ENCODE data around the gene ARHGAP31. TPM values are rescaled to one million over a fixed set of nuclear protein-coding genes. Genes with fewer than 3 reads are reported as not detected.

ARHGAP31 gene
- total RNA-seq, 1 experiment from 2014 or later, result 0.48 TPM

DNA sequence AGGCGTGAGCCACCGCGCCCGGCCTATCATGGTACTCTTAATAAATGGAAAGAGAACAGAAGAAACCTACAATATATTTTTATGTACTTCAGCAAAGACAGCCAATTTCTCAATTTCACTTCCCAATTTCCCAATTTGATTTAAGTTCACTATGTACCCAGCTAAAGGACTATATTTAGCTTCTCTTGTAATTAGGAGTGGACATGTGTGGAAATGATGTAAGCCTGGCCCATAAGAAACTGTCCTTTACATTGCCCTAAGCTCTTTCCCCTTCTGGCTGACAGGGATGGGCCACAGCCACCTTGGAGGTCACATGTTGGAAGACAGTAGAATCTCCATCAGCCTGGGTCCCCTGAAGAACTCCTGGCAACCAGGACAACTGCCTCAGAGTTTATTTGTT is 163.1 kb downstream of the ARHGAP31 start:
- H3K27me3 ChIP-seq (ENCODE audit: insufficient read depth, low read depth), result no peaks in the 10 kb centered on the region
- H4K20me1 ChIP-seq (ENCODE audit: insufficient read depth), result peaks cover 20% of the 10 kb centered on the region; the same call in 1 of the 2 replicates
- H3K9me2 ChIP-seq (ENCODE audit: insufficient read depth), result no peaks in the 10 kb centered on the region; the same call in 1 of the 2 replicates
- no peak overlapping the region for H3K4me3 ChIP-seq
- ChIA-PET POLR2A (ENCODE audit: unreplicated experiment) (no interaction called here), CTCF (no interaction called here)
- no TSS peak for BruUV-seq (replicated peaks)
- no peak overlapping the region for H3K27ac ChIP-seq
- H3K9me3 ChIP-seq (ENCODE audit: insufficient read depth, low read depth), result no peaks in the 10 kb centered on the region
- peaks cover 12% of the 10 kb centered on the region; the same call in 1 of the 2 replicates for H3F3A ChIP-seq (ENCODE audit: insufficient read depth, low read depth)
- peaks cover 19% of the 10 kb centered on the region for H3K79me2 ChIP-seq (ENCODE audit: low read depth)
- intact Hi-C loops (cut with micrococcal nuclease; ENCODE audit: unreplicated experiment), result no loop called here
- peaks cover 8% of the 10 kb centered on the region for H3K4me1 ChIP-seq (replicated peaks; ENCODE audit: insufficient read depth)
- H3K4me2 ChIP-seq, result no peak overlapping the region
- TF ChIP-seq EZH2 (IDR thresholded peaks at IDR 0.05; ENCODE audit: low read depth), result no peak
- TF ChIP-seq, protein P1, sequence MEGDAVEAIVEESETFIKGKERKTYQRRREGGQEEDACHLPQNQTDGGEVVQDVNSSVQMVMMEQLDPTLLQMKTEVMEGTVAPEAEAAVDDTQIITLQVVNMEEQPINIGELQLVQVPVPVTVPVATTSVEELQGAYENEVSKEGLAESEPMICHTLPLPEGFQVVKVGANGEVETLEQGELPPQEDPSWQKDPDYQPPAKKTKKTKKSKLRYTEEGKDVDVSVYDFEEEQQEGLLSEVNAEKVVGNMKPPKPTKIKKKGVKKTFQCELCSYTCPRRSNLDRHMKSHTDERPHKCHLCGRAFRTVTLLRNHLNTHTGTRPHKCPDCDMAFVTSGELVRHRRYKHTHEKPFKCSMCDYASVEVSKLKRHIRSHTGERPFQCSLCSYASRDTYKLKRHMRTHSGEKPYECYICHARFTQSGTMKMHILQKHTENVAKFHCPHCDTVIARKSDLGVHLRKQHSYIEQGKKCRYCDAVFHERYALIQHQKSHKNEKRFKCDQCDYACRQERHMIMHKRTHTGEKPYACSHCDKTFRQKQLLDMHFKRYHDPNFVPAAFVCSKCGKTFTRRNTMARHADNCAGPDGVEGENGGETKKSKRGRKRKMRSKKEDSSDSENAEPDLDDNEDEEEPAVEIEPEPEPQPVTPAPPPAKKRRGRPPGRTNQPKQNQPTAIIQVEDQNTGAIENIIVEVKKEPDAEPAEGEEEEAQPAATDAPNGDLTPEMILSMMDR (conservative IDR thresholded peaks at IDR 0.05), result no peak
- H2AFZ ChIP-seq, result no peak overlapping the region
- H3K36me3 ChIP-seq (ENCODE audit: low read depth), result peaks cover 74% of the 10 kb centered on the region
- DNase-seq, result no peak

DNA sequence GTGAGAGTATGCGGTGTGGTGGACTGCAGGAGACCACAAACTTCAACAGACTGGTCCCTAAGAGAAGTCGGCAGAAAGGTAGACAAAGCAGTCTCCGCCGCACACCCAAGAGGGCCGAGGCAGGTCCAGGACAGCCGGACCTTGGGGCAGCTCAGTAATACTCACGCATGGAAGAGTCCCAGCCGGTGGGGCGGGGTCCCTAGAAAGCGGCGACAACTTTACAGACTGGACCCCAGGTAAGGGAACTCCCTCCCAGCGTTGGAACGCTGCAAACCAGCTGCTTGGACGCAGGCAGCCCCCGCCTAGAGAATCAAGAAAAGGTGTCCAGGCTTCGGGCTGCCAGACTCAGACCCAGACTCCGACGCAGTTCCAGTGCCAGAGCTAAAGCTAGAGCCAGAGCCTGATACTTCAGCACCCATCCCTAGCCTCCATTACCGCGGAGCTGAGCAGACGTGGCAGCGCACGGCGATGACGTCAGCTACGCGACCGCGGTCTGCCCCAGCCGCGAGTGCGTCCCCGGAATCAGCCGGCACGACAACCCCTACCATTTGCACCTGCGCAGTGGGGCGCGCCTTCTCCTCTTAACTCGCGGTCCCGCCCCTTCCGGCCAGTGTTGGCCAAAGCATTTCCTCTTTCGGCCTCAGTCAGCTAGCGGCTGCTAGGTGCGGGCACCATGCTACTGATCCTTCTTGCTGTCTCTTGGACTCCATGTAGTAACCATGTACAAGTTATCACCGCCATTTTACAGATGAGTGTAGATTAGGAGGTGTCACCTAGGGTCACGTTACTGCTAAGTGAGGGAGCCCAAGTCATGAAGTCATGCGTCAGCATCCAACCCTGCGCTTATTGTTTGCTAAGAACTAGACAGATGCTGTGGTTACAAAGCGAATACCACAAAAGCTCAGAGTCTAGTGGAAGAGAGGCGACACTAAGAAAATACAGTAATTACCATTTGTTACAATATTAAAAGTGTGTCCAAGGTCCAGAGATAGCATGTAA is 169.3 kb downstream of the ARHGAP31 start, which contains the start of gene TMEM39A:
Gene TMEM39A, minus strand, starts transcription at position 445 of the 999 bp plus-strand sequence. CDS start 1,541 bp downstream, outside the sequence.
- H3K27me3 ChIP-seq (ENCODE audit: insufficient read depth, low read depth), result no peaks in the 10 kb centered on the region
- peaks cover 17% of the 10 kb centered on the region for H3K4me1 ChIP-seq (replicated peaks; ENCODE audit: insufficient read depth)
- no peaks in the 10 kb centered on the region for H3K9me2 ChIP-seq (ENCODE audit: insufficient read depth)
- ChIA-PET CTCF (interaction anchor here (0.6 kb wide), 1 partner anchor 1216 kb away, joined by 4 read pairs; no protein-coding TSS in a partner anchor), POLR2A (ENCODE audit: unreplicated experiment) (interaction anchor here (0.5 to 1.0 kb wide), 8 partner anchors 35 to 1007 kb away, joined by 3 to 12 read pairs (median 6); partner anchors contain the start of genes LRRC58 and TIMMDC1)
- H3F3A ChIP-seq (ENCODE audit: insufficient read depth, low read depth), result peaks cover 4% of the 10 kb centered on the region; the same call in 1 of the 2 replicates
- peaks cover 31% of the 10 kb centered on the region for H3K79me2 ChIP-seq (ENCODE audit: low read depth)
- TSS peak; percentile 97 for BruUV-seq (replicated peaks)
- H3K4me2 ChIP-seq, result peak within 1 kb of the TSS; percentile 95
- H3K9me3 ChIP-seq (ENCODE audit: insufficient read depth, low read depth), result no peaks in the 10 kb centered on the region
- H2AFZ ChIP-seq, result peak within 1 kb of the TSS; percentile 99
- peak within 1 kb of the TSS; percentile 56 for H3K27ac ChIP-seq
- peaks cover 34% of the 10 kb centered on the region for H3K36me3 ChIP-seq (ENCODE audit: low read depth)
- no peak for TF ChIP-seq EZH2 (IDR thresholded peaks at IDR 0.05; ENCODE audit: low read depth)
- TF ChIP-seq, protein P1 (conservative IDR thresholded peaks at IDR 0.05), result peak; percentile 40; the same call in 1 of the 2 replicates
- H3K4me3 ChIP-seq, result peak within 1 kb of the TSS; percentile 87
- H4K20me1 ChIP-seq (ENCODE audit: insufficient read depth), result no peaks in the 10 kb centered on the region
- intact Hi-C loops (cut with micrococcal nuclease; ENCODE audit: unreplicated experiment), result loop anchor here (1.0 to 10.0 kb wide), 2 partner anchors 35 to 631 kb away; partner anchors contain the start of genes GSK3B and TIMMDC1
- peak; percentile 92 to 99 for DNase-seq

DNA sequence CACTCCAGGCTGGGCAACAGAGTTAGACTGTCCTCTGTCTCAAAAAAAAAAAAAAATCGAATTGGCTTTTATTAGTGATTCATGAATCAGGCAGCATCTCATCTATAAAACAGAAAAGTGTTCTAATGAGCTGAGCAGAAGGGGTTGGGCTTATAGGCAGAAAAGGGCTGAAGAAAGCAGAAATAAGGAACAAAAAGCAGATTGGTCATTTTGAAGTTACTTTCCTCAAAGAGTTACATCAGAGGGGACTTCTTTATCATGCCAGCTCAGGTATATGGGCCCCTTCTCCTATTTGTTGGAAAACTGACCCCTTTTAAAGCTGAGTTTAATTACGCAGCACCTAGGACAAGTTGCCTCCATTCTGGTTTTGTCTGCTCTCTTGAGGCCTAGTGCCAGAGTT is 173.9 kb downstream of the ARHGAP31 start:
- ChIA-PET CTCF (no interaction called here), POLR2A (ENCODE audit: unreplicated experiment) (interaction anchor here (0.5 to 0.7 kb wide), 2 partner anchors 30 to 606 kb away, joined by 4 to 11 read pairs; no protein-coding TSS in a partner anchor)
- Histone ChIP-seq H3K9me2 (ENCODE audit: insufficient read depth) (no peaks in the 10 kb centered on the region), H3K9me3 (ENCODE audit: insufficient read depth, low read depth) (no peaks in the 10 kb centered on the region), H3K4me1 (replicated peaks; ENCODE audit: insufficient read depth) (peaks cover 14% of the 10 kb centered on the region), H3K36me3 (ENCODE audit: low read depth) (no peaks in the 10 kb centered on the region), H4K20me1 (ENCODE audit: insufficient read depth) (no peaks in the 10 kb centered on the region), H3K79me2 (ENCODE audit: low read depth) (peaks cover 4% of the 10 kb centered on the region), H3K4me2 (peak overlapping the region; percentile 96), H3K27me3 (ENCODE audit: insufficient read depth, low read depth) (no peaks in the 10 kb centered on the region), H3K27ac (no peak overlapping the region), H2AFZ (peak overlapping the region; percentile 96), H3K4me3 (peak overlapping the region; percentile 94; the same call in 1 of the 2 replicates), H3F3A (ENCODE audit: insufficient read depth, low read depth) (no peaks in the 10 kb centered on the region)
- intact Hi-C loops (cut with micrococcal nuclease; ENCODE audit: unreplicated experiment), result loop anchor here (1.0 to 10.0 kb wide), 2 partner anchors 209 to 627 kb away; partner anchors contain the start of genes COX17 and GSK3B
- no peak for TF ChIP-seq EZH2 (IDR thresholded peaks at IDR 0.05; ENCODE audit: low read depth)
- TF ChIP-seq, protein P1 (conservative IDR thresholded peaks at IDR 0.05), result no peak
- DNase-seq, result no peak
- no TSS peak for BruUV-seq (replicated peaks)
